DOHH2 (cell line): Measurements from ENCODE around the gene NRROS.

Source experiments
- H3F3A ChIP-seq: fragments of 200-600 bp; sonication (generic), shearing (Covaris generic); 2 replicates; pipeline ENCODE4 v1.6.0; 2016; ENCODE audit warnings: antibody characterized with exemption, mild to moderate bottlenecking; ENCODE audit not compliant: control insufficient read depth, insufficient read depth
- H3K27ac ChIP-seq: fragments of 200-600 bp; sonication (generic); 2 replicates; pipeline ENCODE4 v1.5.1; 2014; ENCODE audit warnings: low read depth, mild to moderate bottlenecking, low read length, moderate library complexity
- H3K27me3 ChIP-seq: fragments of 200-600 bp; sonication (generic); 2 replicates; pipeline ENCODE4 v1.6.1; 2014; ENCODE audit warnings: mild to moderate bottlenecking, low read length, mixed read lengths; ENCODE audit not compliant: control insufficient read depth
- H3K36me3 ChIP-seq: fragments of 200-600 bp; sonication (generic); 2 replicates; pipeline ENCODE4 v1.6.1; 2014; ENCODE audit warnings: mild to moderate bottlenecking, low read length, moderate library complexity, mixed read lengths; ENCODE audit not compliant: control insufficient read depth
- H3K4me1 ChIP-seq: fragments of 200-600 bp; sonication (generic); 2 replicates; pipeline ENCODE4 v1.6.1; 2014; ENCODE audit warnings: mild to moderate bottlenecking, low read length, mixed read lengths; ENCODE audit not compliant: control insufficient read depth
- H3K4me2 ChIP-seq: fragments of 200-600 bp; sonication (generic); 2 replicates; pipeline ENCODE4 v1.6.0; 2014; ENCODE audit warnings: mild to moderate bottlenecking, low read length, moderate library complexity
- H3K4me3 ChIP-seq: fragments of 200-600 bp; sonication (generic); 2 replicates; pipeline ENCODE4 v1.5.1; 2014; ENCODE audit warnings: mild to moderate bottlenecking, low read length, mixed read lengths
- H3K79me2 ChIP-seq: fragments of 200-600 bp; sonication (generic); 2 replicates; pipeline ENCODE4 v1.6.1; 2014; ENCODE audit warnings: mild to moderate bottlenecking, low read length, mixed read lengths; ENCODE audit not compliant: control insufficient read depth
- H3K9me2 ChIP-seq: fragments of 200-600 bp; sonication (generic); replicated peaks from 2 replicates; pipeline ENCODE4 v1.6.1; 2014; ENCODE audit warnings: mild to moderate bottlenecking, low read length, mixed read lengths; ENCODE audit not compliant: control insufficient read depth
- H3K9me3 ChIP-seq: fragments of 200-600 bp; sonication (generic); 2 replicates; pipeline ENCODE4 v1.6.1; 2014; ENCODE audit warnings: antibody characterized with exemption, low read length, mixed read lengths; ENCODE audit not compliant: control insufficient read depth, insufficient read depth
- H4K20me1 ChIP-seq: fragments of 200-600 bp; sonication (generic); 2 replicates; pipeline ENCODE4 v1.6.0; 2014; ENCODE audit warnings: low read depth, mild to moderate bottlenecking, antibody characterized with exemption, low read length, moderate library complexity; ENCODE audit not compliant: control insufficient read depth, insufficient read depth
- EZH2phosphoT487 ChIP-seq: fragments of 200-600 bp; sonication (generic); IDR thresholded peaks from 2 replicates; pipeline ENCODE4 v1.6.1; 2017; ENCODE audit warnings: borderline replicate concordance, mild to moderate bottlenecking, antibody characterized with exemption, low read length, moderate library complexity, mixed read lengths
- TF ChIP-seq, protein P1 (sequence below): fragments of 200-600 bp; sonication (generic); IDR thresholded peaks from one replicate; pipeline ENCODE4 v1.5.1; 2014; ENCODE audit warnings: antibody characterized with exemption, mild to moderate bottlenecking, low read depth, low read length; ENCODE audit not compliant: poor library complexity, severe bottlenecking

NRROS gene

DNA sequence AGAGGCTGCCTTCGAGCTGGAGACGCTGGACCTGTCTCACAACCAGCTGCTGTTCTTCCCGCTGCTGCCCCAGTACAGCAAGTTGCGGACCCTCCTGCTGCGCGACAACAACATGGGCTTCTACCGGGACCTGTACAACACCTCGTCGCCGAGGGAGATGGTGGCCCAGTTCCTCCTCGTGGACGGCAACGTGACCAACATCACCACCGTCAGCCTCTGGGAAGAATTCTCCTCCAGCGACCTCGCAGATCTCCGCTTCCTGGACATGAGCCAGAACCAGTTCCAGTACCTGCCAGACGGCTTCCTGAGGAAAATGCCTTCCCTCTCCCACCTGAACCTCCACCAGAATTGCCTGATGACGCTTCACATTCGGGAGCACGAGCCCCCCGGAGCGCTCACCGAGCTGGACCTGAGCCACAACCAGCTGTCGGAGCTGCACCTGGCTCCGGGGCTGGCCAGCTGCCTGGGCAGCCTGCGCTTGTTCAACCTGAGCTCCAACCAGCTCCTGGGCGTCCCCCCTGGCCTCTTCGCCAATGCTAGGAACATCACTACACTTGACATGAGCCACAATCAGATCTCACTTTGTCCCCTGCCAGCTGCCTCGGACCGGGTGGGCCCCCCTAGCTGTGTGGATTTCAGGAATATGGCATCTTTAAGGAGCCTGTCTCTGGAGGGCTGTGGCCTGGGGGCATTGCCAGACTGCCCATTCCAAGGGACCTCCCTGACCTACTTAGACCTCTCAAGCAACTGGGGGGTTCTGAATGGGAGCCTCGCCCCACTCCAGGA is 21.1 kb downstream of the NRROS start:
- H3K36me3 ChIP-seq, result no peaks in the 10 kb centered on the region
- H3K4me3 ChIP-seq, result no peak overlapping the region
- TF ChIP-seq, protein P1, sequence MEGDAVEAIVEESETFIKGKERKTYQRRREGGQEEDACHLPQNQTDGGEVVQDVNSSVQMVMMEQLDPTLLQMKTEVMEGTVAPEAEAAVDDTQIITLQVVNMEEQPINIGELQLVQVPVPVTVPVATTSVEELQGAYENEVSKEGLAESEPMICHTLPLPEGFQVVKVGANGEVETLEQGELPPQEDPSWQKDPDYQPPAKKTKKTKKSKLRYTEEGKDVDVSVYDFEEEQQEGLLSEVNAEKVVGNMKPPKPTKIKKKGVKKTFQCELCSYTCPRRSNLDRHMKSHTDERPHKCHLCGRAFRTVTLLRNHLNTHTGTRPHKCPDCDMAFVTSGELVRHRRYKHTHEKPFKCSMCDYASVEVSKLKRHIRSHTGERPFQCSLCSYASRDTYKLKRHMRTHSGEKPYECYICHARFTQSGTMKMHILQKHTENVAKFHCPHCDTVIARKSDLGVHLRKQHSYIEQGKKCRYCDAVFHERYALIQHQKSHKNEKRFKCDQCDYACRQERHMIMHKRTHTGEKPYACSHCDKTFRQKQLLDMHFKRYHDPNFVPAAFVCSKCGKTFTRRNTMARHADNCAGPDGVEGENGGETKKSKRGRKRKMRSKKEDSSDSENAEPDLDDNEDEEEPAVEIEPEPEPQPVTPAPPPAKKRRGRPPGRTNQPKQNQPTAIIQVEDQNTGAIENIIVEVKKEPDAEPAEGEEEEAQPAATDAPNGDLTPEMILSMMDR, result no peak
- no peak for TF ChIP-seq EZH2phosphoT487
- no peaks in the 10 kb centered on the region for H3F3A ChIP-seq
- no peaks in the 10 kb centered on the region for H3K79me2 ChIP-seq
- H3K9me2 ChIP-seq, result no peaks in the 10 kb centered on the region
- H4K20me1 ChIP-seq, result no peaks in the 10 kb centered on the region
- H3K4me2 ChIP-seq, result no peak overlapping the region
- H3K9me3 ChIP-seq, result no peaks in the 10 kb centered on the region
- no peaks in the 10 kb centered on the region for H3K4me1 ChIP-seq
- H3K27me3 ChIP-seq, result no peaks in the 10 kb centered on the region
- no peak overlapping the region for H3K27ac ChIP-seq

DNA sequence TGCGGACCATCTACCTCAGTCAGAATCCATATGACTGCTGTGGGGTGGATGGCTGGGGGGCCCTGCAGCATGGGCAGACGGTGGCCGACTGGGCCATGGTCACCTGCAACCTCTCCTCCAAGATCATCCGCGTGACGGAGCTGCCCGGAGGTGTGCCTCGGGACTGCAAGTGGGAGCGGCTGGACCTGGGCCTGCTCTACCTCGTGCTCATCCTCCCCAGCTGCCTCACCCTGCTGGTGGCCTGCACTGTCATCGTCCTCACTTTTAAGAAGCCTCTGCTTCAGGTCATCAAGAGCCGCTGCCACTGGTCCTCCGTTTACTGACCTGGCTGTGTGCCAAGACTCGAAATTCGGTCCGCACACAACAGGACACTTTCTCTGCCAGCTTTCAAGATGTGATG is 21.9 kb downstream of the NRROS start:
- Histone ChIP-seq H3K4me2 (no peak overlapping the region), H4K20me1 (no peaks in the 10 kb centered on the region), H3K27ac (no peak overlapping the region), H3K9me3 (no peaks in the 10 kb centered on the region), H3K4me3 (no peak overlapping the region), H3F3A (no peaks in the 10 kb centered on the region), H3K9me2 (no peaks in the 10 kb centered on the region), H3K4me1 (no peaks in the 10 kb centered on the region), H3K79me2 (no peaks in the 10 kb centered on the region), H3K36me3 (no peaks in the 10 kb centered on the region), H3K27me3 (no peaks in the 10 kb centered on the region)
- TF ChIP-seq, protein P1, result no peak
- no peak for TF ChIP-seq EZH2phosphoT487

DNA sequence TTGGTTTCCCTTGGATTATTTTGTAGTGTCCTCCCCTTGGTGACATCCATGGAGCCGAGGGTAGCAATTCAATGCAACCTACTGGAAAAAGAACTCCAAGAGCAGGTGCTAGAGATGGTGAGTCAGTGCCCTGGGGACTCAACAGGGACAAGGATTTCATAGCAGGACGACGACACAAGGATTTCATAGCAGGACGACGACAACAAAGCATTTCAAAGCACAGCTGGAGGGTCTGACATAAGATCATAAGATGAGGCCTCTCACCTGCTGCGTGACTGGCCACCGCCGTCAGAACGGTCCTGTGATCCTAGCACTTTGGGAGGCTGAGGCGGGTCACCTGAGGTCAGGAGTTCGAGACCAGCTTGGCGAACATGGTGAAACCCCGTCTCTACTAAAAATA is 22.5 kb downstream of the NRROS start:
- Histone ChIP-seq H4K20me1 (no peaks in the 10 kb centered on the region), H3K27me3 (no peaks in the 10 kb centered on the region), H3K4me2 (no peak overlapping the region), H3K4me1 (no peaks in the 10 kb centered on the region), H3K9me2 (no peaks in the 10 kb centered on the region), H3K9me3 (no peaks in the 10 kb centered on the region), H3K4me3 (no peak overlapping the region), H3K79me2 (no peaks in the 10 kb centered on the region), H3F3A (no peaks in the 10 kb centered on the region), H3K36me3 (no peaks in the 10 kb centered on the region), H3K27ac (no peak overlapping the region)
- no peak for TF ChIP-seq EZH2phosphoT487
- TF ChIP-seq, protein P1, result no peak
